NCI-H2029 (cell line): ENCODE data around the gene WDR76.

Source experiments
- DNase-seq: peaks from one replicate; lab custom pipeline; 2025; lab: John Stamatoyannopoulos, UW

WDR76 gene

GRCh38 chr15:43878446-43878845 lies 51.6 kb downstream of the WDR76 start:
- DNase-seq, result no peak

GRCh38 chr15:43879386-43880355 lies 52.9 kb downstream of the WDR76 start:
- DNase-seq, result no peak

- no peak for DNase-seq
Measured at GRCh38 chr15:43880406-43881194, 53.8 kb downstream of the WDR76 start.

- DNase-seq, result no peak
Measured at GRCh38 chr15:43881245-43881644, 54.4 kb downstream of the WDR76 start.

- DNase-seq, result no peak
Measured at GRCh38 chr15:43881944-43882343, 55.1 kb downstream of the WDR76 start.

- DNase-seq, result no peak
Measured at GRCh38 chr15:43883571-43883970, 56.8 kb downstream of the WDR76 start.

GRCh38 chr15:43886558-43886957 lies 59.8 kb downstream of the WDR76 start:
- no peak for DNase-seq

- no peak for DNase-seq
Measured at GRCh38 chr15:43887901-43888300, 61.1 kb downstream of the WDR76 start.

- DNase-seq, result no peak
Measured at GRCh38 chr15:43889042-43889441, 62.2 kb downstream of the WDR76 start.

- DNase-seq, result no peak
Measured at GRCh38 chr15:43893956-43894355, 67.2 kb downstream of the WDR76 start.

- no peak for DNase-seq
Measured at GRCh38 chr15:43895586-43895985, 68.8 kb downstream of the WDR76 start.

GRCh38 chr15:43896543-43896942 lies 69.7 kb downstream of the WDR76 start:
- no peak for DNase-seq

- no peak for DNase-seq
Measured at GRCh38 chr15:43898891-43899290, 72.1 kb downstream of the WDR76 start.

GRCh38 chr15:43899928-43900327 lies 73.1 kb downstream of the WDR76 start:
- DNase-seq, result no peak

GRCh38 chr15:43900996-43901395 lies 74.2 kb downstream of the WDR76 start:
- no peak for DNase-seq

- DNase-seq, result no peak
Measured at GRCh38 chr15:43901495-43901894, 74.7 kb downstream of the WDR76 start.

GRCh38 chr15:43903864-43904290 lies 77.1 kb downstream of the WDR76 start:
- DNase-seq, result peak; percentile 16

- no peak for DNase-seq
Measured at GRCh38 chr15:43905755-43906154, 79.0 kb downstream of the WDR76 start.

GRCh38 chr15:43908516-43909050 lies 81.8 kb downstream of the WDR76 start:
- no peak for DNase-seq

- DNase-seq, result no peak
Measured at GRCh38 chr15:43911235-43911781, 84.5 kb downstream of the WDR76 start.

GRCh38 chr15:43912208-43912607 lies 85.4 kb downstream of the WDR76 start:
- DNase-seq, result no peak

GRCh38 chr15:43913026-43913780 lies 86.4 kb downstream of the WDR76 start:
- DNase-seq, result no peak
